SIG-M5 (cell line): ENCODE results near the gene ESCO1.

ENCODE experiments used
- DNase-seq: peaks from one replicate; lab custom pipeline; 2025; lab: John Stamatoyannopoulos, UW

The ESCO1 gene

GRCh38 chr18:21486905-21487437 is 113.5 kb downstream of the ESCO1 start:
- DNase-seq = no peak

- DNase-seq = no peak
These were observed 115.5 kb downstream of the ESCO1 start for GRCh38 chr18:21484851-21485636.

- no peak for DNase-seq
These were observed 117.5 kb downstream of the ESCO1 start for GRCh38 chr18:21483051-21483450.

GRCh38 chr18:21481739-21482138 is 118.8 kb downstream of the ESCO1 start:
- no peak for DNase-seq

- no peak for DNase-seq
These were observed 120.8 kb downstream of the ESCO1 start for GRCh38 chr18:21479721-21480120.
